RCC 7860 (cell line): Measurements from ENCODE around the gene CCNT2.
"Not testable (repeated sequence)": the region's sequence is repeated elsewhere in the genome, so short reads cannot be mapped to it uniquely, and the experiment has no call there.

Experiments used
- DNase-seq: peaks from one replicate; pipeline ENCODE4 v3.0.0-alpha.2; 2015; ENCODE audit warnings: low spot score
- FAIRE-seq: peaks from 2 replicates; lab custom pipeline; 2012; peaks lifted over from hg19 to GRCh38; lab: Jason Lieb, UNC

Gene CCNT2

DNA sequence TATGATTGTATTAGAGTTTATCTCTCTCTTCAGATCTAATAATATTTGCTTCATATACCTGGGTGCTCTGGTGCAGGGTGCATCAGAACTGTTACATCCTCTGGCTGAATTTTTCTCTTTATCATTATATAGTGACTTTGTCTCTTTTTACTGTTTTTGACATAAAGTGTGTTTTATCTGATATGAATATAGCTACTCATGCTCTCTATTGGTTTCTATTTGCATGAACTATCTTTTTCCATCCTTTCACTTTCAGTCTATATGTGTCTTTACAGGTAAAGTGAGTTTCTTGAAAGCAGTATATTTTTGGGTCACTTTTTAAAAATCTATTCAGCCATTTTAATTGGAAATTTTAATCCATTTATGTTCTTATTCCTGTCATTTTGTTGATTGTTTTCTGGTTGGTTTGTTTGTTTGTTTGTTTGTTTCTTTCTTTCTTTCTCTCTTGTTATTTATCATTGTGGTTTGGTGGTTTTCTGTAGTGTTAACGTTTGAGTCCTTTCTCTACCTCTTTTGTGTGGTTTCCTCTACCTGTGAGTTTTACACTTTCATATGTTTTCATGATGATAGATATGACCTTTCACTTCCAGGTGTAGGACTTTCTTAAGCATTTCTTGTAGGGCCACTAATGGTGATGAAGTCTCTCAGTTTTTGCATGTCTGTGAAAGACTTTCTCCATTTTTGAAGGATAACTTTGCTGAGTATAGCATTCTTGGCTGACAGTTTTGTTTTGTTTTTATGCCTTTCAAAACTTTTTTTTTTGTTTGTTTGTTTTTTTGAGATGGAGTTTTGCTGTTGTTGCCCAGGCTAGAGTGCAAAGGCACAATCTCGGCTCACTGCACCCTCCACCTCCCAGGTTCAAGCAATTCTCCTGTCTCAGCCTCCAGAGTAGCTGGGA is 54.9 kb downstream of the CCNT2 start:
- DNase-seq (no peak), FAIRE-seq (no peak)

- no peak for FAIRE-seq
- DNase-seq, result no peak
Measured at GRCh38 chr2:134975281-134976009, 56.8 kb downstream of the CCNT2 start.

- FAIRE-seq, result no peak
- no peak for DNase-seq
Measured at GRCh38 chr2:134976074-134976702, 57.6 kb downstream of the CCNT2 start.

DNA sequence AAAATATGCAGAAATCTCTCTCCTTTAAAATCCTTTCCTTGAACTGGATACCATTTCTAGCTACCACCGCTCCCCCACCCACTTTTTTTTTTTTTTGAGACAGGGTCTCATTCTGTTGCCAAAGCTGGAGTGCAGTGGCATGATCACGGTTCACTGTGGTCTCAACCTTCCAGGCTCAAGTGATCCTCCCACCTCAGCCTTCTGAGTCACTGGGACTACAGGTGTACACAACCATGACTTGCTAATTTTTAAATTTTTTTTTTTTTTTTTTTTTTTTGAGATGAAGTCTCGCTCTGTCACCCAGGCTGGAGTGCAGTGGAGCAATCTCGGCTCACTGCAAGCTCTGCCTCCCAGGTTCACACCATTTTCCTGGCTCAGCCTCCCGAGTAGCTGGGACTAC is 58.5 kb downstream of the CCNT2 start:
- DNase-seq, FAIRE-seq: not testable (repeated sequence)

DNA sequence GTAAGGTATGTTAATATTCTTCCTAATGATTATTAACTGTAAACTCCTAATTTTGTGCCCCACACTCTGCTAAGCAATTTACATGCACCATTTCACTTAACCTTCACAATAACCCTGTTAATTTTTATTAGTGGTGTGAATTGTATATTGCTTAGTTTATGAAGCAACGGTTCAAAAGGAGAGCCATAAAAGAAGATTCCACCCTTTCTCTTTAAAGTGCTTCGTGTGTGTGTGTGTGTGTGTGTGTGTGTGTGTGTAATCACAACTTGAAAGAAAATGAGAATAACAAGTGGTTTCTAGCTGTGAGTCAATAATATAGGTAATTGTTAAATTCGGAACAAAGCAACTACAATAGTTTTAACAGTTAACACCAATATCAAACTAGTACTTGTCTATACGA is 60.6 kb downstream of the CCNT2 start:
- FAIRE-seq (no peak), DNase-seq (no peak)

DNA sequence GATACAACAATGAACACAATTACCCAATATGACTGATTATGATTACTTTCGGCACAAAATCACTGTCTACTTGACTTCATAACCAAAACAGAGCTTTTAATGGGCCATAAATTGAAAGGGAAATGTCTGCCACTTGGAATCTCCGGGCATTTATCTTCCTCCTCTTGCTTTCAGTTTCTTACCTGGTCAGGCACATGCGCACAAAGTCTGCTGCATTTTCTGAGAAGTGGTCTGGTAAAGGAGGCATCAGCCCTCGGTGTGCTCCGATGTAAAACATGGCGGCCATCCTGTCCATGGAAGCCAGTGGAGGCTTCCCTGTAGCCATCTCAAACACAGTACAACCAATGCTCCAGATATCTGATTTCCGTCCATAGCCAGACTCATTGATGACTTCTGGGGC is 62.0 kb downstream of the CCNT2 start:
- FAIRE-seq (no peak), DNase-seq (no peak)

GRCh38 chr2:134982603-134983002 is 64.0 kb downstream of the CCNT2 start:
- no peak for FAIRE-seq
- no peak for DNase-seq

GRCh38 chr2:134985061-134985460 is 66.4 kb downstream of the CCNT2 start:
- DNase-seq, result no peak
- FAIRE-seq, result no peak

DNA sequence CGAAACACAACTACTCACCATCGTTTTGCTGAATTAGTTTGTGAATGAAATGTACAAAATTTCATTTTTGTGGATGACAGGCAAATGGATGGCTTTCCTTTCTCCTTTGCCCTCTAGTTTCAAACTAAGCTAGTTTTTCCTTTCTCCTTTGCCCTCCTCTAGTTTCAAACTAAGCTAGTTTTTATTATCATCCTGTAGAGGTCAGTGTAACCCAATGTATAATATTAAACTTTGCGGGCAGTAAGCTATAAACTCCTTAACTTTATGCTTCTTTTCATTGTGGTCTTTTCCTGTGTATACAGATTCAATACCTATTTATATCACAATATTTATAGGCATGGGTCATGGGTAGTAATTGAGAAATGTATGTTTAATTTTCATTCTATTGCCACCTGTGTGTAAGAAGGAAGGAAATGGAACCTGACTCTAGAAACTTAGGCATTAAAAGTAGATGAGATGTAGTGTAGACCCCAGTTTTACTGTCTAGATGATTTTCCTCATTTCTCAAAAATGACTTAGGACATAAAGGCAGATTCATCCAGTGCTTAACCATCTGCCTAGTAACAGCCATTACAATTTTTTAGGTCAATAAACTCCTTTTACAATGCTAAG is 70.5 kb downstream of the CCNT2 start:
- FAIRE-seq, result peak; percentile 79

DNA sequence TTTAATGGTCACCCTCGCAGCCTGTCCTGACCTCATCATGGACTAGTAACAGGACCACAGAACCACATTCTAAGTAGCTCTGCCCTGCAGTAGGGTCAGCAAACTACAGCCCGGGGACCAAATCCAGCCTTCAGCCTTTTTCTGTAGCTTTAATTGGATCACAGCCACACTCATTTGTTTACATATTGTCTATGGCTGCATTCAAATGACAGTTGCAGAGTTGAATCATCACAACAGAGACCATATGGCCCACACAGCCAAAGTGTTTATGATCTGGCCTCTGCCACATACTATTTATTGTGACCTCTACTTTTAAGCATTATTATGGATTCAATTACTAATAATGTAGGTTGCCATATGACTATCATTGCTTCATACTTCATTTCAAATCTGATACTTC is 80.9 kb downstream of the CCNT2 start:
- DNase-seq (no peak), FAIRE-seq (no peak)

More for the DNA sequence above, 70.5 kb downstream of the CCNT2 start:
- peak; percentile 53 for DNase-seq

GRCh38 chr2:135002836-135003235 is 84.2 kb downstream of the CCNT2 start:
- FAIRE-seq, result no peak
- no peak for DNase-seq

GRCh38 chr2:135004005-135004746 is 85.6 kb downstream of the CCNT2 start:
- DNase-seq (peak; percentile 25), FAIRE-seq (peak; percentile 15)

DNA sequence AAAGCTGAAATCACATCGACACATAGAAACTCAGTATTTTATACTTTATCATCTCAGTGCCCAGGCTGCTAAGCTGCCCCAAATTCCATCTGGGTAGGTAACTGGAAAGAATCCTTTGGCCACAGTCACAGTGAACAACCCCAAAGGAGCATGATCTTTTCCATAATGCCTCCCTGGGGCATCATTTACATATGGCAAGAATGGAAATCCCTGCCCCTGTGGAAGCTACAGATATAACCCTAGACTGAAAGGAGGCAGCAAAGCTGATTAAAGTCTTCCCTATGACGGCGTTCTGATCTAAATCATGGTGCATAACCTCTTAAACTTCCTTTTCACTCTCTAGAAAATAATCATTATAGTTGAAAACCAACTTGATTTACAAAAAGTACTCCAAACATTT is 87.1 kb downstream of the CCNT2 start:
- no peak for FAIRE-seq

More for the DNA sequence above, 87.1 kb downstream of the CCNT2 start:
- no peak for DNase-seq
